Measurements from ENCODE around the gene NCF4. TPM values are rescaled to one million over a fixed set of nuclear protein-coding genes. Genes with fewer than 3 reads are reported as not detected.

Gene NCF4
- total and polyA plus RNA-seq, 2 of the 4 experiments (the other 2 are of a cell fraction) = not detected

DNA sequence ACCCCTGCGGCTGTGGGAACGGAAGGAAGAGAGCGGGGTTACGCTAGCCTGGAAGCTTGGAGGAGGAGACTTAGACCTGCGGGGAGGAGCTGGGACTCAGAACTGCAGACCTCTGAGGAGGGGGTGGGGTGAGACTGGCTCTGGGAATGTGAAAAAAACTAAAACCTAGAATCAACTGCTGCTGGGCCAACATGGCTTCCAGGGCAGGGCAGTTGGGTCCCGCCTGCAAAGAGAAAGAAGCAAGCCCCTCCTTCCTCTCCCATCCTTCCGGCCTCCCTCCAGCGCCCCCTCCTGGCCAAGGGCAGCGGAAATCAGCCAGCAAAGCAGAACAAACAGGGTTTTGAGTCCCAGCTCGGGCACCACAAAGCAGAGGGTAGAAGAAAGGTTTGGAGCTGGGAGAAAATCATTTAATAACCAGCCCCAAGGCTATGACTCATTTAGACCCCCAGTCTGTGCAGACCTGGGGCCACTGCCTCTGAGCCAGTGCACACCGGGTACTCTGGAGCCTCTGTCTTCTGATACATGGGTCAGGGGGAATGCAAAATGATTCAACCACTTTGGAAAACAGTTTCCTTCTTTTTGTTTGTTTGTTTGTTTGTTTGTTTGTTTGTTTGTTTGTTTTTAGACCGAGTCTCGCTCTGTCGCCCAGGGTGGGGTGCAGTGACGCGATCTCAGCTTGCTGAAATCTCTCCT lies 7.3 kb upstream of the NCF4 start:
- Histone ChIP-seq H3K4me3 (ENCODE audit: insufficient read depth, low read depth, low read length) (no peak overlapping the region), H3K4me1 (ENCODE audit: control insufficient read depth, insufficient read depth, low read length) (no peaks in the 10 kb centered on the region), H4K5ac (ENCODE audit: low read depth, low read length) (0 out of 2 replicates have a peak overlapping the region, but pooled peaks have one; percentile 67), H2AK5ac (ENCODE audit: low read depth, low read length) (no peak overlapping the region), H2BK20ac (ENCODE audit: low read depth, low read length) (no peak overlapping the region), H3K79me1 (ENCODE audit: low read depth in 1 of 2, low read length in 2 of 2) (no peaks in the 10 kb centered on the region), H3K14ac (replicated peaks; ENCODE audit: low read depth, low read length) (no peak overlapping the region), H2AK9ac (replicated peaks; ENCODE audit: low read depth, low read length, poor library complexity) (no peak overlapping the region), H4K20me1 (ENCODE audit: insufficient read depth, low read length) (no peaks in the 10 kb centered on the region), H2AFZ (replicated peaks; ENCODE audit: low read length, poor library complexity) (peak overlapping the region; percentile 77), H3K56ac (ENCODE audit: extremely low read depth, insufficient read depth, low read length) (0 out of 2 replicates have a peak overlapping the region, but pooled peaks have one; percentile 1), H4K8ac (ENCODE audit: low read depth in 2 of 2, low read length in 2 of 2) (no peak overlapping the region), H3K4ac (ENCODE audit: low read depth, low read length) (no peak overlapping the region), H3K9me3 (ENCODE audit: control insufficient read depth, insufficient read depth, low read length) (peaks cover 2% of the 10 kb centered on the region), H2BK15ac (ENCODE audit: low read depth, low read length) (no peak overlapping the region), H3K4me2 (ENCODE audit: low read depth, low read length) (no peak overlapping the region), H2BK120ac (ENCODE audit: low read depth, low read length) (no peak overlapping the region), H3K9ac (ENCODE audit: low read depth, low read length) (no peak overlapping the region), H3K18ac (ENCODE audit: low read depth, low read length) (no peak overlapping the region), H3K27me3 (ENCODE audit: control insufficient read depth, insufficient read depth, low read length) (peaks cover 43% of the 10 kb centered on the region), H2BK5ac (ENCODE audit: low read depth, low read length, poor library complexity, severe bottlenecking) (no peak overlapping the region), H3K23ac (ENCODE audit: low read depth, low read length) (no peak overlapping the region), H3K27ac (ENCODE audit: insufficient read depth, low read length) (no peak overlapping the region), H3K36me3 (ENCODE audit: control insufficient read depth, insufficient read depth, low read length) (no peaks in the 10 kb centered on the region), H4K91ac (ENCODE audit: insufficient read depth, low read depth, low read length) (no peak overlapping the region; the same call in 1 of the 2 replicates), H3K9me1 (ENCODE audit: insufficient read depth, low read length) (no peaks in the 10 kb centered on the region)
- dilution Hi-C loops (cut with HindIII; ENCODE audit: low sequenced_read_pairs, unreplicated experiment) = no loop called here
- 72% methylated on average over 2 of the region's 16 CpGs; no CpG with 5 or more reads in 1 of the 2 experiments for WGBS, 2 experiments (ENCODE audit: extremely low coverage in 2 of 2, insufficient read length in 1 of 2)
- BruUV-seq (replicated peaks) = no TSS peak
- intact Hi-C loops (cut with micrococcal nuclease) = no loop called here
- ChIA-PET POLR2A (ENCODE audit: unreplicated experiment) (no interaction called here), CTCF (interaction anchor here (1.2 kb wide), 1 partner anchor 107 kb away, joined by 4 read pairs; no protein-coding TSS in a partner anchor)
- peak; percentile 27; the same call in 1 of the 2 replicates for ATAC-seq (ENCODE audit: low read depth)
- in situ Hi-C loops (cut with MboI; ENCODE audit: low sequenced_read_pairs) = no loop called here
- DNase-seq = peak; percentile 25
- TF ChIP-seq SMC3 (IDR thresholded peaks at IDR 0.05; ENCODE audit: low read depth, low read length) (peak; percentile 44), MAFK (IDR thresholded peaks at IDR 0.05; ENCODE audit: low read depth, low read length) (no peak), MAZ (IDR thresholded peaks at IDR 0.05; ENCODE audit: borderline replicate concordance, low read depth, low read length) (no peak), NFE2L2 (IDR thresholded peaks at IDR 0.05; ENCODE audit: low read depth, low read length) (no peak), POLR2A (IDR thresholded peaks at IDR 0.05; ENCODE audit: low read depth, low read length) (no peak), RAD21 (IDR thresholded peaks at IDR 0.05; ENCODE audit: low read length) (peak; percentile 35), CEBPB (IDR thresholded peaks at IDR 0.05; ENCODE audit: low read depth, low read length) (no peak), CHD1 (IDR thresholded peaks at IDR 0.05; ENCODE audit: low read depth, low read length) (no peak), RFX5 (IDR thresholded peaks at IDR 0.05; ENCODE audit: low read depth, low read length) (no peak), FOS (IDR thresholded peaks at IDR 0.05; ENCODE audit: low read depth, low read length) (no peak), BHLHE40 (IDR thresholded peaks at IDR 0.05; ENCODE audit: low read depth, low read length) (no peak), RCOR1 (IDR thresholded peaks at IDR 0.05; ENCODE audit: insufficient replicate concordance, low read length) (no peak), MXI1 (IDR thresholded peaks at IDR 0.05; ENCODE audit: borderline replicate concordance, low read depth, low read length) (no peak)
- TF ChIP-seq, protein P1, sequence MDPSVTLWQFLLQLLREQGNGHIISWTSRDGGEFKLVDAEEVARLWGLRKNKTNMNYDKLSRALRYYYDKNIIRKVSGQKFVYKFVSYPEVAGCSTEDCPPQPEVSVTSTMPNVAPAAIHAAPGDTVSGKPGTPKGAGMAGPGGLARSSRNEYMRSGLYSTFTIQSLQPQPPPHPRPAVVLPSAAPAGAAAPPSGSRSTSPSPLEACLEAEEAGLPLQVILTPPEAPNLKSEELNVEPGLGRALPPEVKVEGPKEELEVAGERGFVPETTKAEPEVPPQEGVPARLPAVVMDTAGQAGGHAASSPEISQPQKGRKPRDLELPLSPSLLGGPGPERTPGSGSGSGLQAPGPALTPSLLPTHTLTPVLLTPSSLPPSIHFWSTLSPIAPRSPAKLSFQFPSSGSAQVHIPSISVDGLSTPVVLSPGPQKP (IDR thresholded peaks at IDR 0.05; ENCODE audit: borderline replicate concordance, low read depth, low read length) = no peak
- TF ChIP-seq, protein P2, sequence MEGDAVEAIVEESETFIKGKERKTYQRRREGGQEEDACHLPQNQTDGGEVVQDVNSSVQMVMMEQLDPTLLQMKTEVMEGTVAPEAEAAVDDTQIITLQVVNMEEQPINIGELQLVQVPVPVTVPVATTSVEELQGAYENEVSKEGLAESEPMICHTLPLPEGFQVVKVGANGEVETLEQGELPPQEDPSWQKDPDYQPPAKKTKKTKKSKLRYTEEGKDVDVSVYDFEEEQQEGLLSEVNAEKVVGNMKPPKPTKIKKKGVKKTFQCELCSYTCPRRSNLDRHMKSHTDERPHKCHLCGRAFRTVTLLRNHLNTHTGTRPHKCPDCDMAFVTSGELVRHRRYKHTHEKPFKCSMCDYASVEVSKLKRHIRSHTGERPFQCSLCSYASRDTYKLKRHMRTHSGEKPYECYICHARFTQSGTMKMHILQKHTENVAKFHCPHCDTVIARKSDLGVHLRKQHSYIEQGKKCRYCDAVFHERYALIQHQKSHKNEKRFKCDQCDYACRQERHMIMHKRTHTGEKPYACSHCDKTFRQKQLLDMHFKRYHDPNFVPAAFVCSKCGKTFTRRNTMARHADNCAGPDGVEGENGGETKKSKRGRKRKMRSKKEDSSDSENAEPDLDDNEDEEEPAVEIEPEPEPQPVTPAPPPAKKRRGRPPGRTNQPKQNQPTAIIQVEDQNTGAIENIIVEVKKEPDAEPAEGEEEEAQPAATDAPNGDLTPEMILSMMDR (conservative IDR thresholded peaks at IDR 0.05; ENCODE audit: low read depth, low read length) = peak; percentile 56

Data from IMR-90 (cell line).